Stimulated activated CD4-positive, alpha-beta T cell treated with anti-CD3 and anti-CD28 coated beads, Interleukin-4, amount 100 ng/mL, for 1 hour (primary cell): ENCODE measurements around the gene UGT1A8.

Experiments
- DNase-seq: peaks from one replicate; pipeline ENCODE4 v3.0.0-alpha.2; 2020

UGT1A8 gene

GRCh38 chr2:233822101-233822771 is 204.8 kb downstream of the UGT1A8 start:
- no peak for DNase-seq
